ENCODE data around the gene LMBR1L.
"Not testable (repeated sequence)": the region's sequence is repeated elsewhere in the genome, so short reads cannot be mapped to it uniquely, and the experiment has no call there.

Gene LMBR1L

DNA sequence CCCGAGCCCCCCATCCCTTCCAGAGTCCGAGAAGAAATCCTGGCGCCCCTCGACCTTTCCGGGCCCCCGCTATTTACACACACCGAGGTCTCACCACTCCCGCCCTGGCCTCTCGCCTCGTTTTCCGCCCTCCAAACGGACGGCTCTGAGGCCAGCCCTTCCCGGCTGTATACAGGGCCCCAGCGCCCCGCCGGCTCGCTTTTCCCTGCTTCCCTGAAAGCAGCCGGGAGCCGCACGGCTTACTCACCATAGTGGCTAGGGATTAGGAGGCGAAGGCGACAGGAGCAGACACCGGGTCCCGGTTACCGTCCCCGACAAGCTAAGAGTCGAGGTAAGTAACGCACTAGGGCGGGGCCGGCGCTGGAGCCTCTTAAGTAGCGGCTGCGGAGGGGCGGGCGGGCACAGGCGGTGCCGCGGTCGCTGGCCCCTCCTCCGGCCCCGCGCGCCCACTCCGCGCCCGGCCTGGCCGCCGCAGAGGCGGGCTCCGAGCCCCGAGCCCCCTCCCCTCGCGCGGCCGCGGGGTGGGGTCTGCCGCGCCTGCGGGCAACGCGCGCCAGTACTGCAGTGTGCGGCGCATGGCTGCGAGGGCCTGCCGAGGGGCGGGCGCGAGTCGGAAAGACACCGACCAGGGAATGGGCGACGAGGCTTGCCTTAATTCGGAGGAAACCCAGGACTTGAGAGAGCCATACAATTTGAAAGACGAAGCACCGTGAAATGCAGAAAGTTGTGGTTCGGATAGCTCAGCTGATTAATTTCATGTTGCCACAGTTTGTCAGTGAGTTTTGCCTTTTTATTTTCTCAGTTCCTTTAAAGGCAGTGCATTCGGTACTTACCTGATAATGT is 20.6 kb upstream of the LMBR1L start, which contains the start of gene TUBA1B:
TSS of gene TUBA1B (minus strand) at position 345 of the 843 bp plus-strand sequence. CDS start at position 250, 95 bp downstream.
- DNase-seq (ENCODE audit: low spot score in 2 of 2) = peak; percentile 85 to 92
- in situ Hi-C loops (cut with MboI; ENCODE audit: low sequenced_read_pairs) = loop anchor here (10.0 kb wide), 1 partner anchor 104 kb away; no protein-coding TSS in a partner anchor
- H3K4me3 ChIP-seq = peak within 1 kb of the TSS; percentile 100
- H3K36me3 ChIP-seq (replicated peaks) = peaks cover 43% of the 10 kb centered on the region
- H3K9me3 ChIP-seq = no peaks in the 10 kb centered on the region
- H3K27me3 ChIP-seq (ENCODE audit: low read depth) = no peaks in the 10 kb centered on the region
- peaks cover 24% of the 10 kb centered on the region for H3K4me1 ChIP-seq

DNA sequence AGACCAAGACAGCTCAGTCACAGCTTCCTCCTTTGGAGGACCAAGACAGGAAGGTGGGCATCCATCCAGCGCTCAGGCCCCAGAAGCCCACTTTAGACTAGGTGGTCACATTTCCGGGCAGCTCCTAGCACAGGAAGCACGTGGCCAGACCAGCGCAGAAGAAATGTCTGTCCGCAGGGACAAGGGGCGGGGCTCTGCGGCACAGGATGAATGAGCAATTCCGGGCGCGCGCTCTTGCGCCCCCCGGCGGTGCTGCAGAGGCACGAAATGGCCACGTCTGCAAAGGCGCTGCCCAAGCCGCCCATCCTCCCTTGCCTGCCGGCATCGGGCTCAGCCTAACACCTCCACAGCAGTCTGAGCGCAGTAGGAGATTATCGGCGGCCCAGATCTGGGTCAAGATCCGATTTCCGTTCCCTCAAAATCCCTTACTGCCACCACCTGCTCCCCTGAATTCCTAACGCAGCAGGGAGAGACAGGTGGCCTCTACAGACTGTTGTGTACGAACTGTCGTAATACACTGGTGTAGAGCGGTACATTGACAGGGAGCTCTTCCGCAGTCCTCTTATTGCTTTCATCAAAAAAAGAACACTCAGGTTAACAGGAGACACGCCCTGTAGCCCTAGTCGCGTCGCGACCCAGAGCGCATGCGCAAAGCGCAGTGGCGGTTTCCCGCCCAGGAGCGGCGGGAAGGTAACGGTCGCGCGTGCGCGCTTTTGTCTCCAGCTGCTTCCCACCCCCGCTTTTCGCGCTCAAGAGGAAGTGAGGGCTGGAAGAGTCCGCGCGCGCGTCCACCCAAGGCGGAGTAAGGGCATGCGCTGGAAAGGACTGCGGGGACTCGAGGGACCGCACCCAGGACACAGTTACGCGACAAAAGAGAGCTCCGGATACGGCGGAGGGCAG is 19.8 kb upstream of the LMBR1L start:
- Histone ChIP-seq H3K4me1 (peaks cover 24% of the 10 kb centered on the region), H3K4me3 (peak overlapping the region; percentile 100), H3K36me3 (replicated peaks) (peaks cover 43% of the 10 kb centered on the region), H3K9me3 (no peaks in the 10 kb centered on the region), H3K27me3 (ENCODE audit: low read depth) (no peaks in the 10 kb centered on the region)
- in situ Hi-C loops (cut with MboI; ENCODE audit: low sequenced_read_pairs) = loop anchor here (10.0 kb wide), 1 partner anchor 104 kb away; no protein-coding TSS in a partner anchor
- peak; percentile 83 to 95 for DNase-seq (ENCODE audit: low spot score in 2 of 2)

DNA sequence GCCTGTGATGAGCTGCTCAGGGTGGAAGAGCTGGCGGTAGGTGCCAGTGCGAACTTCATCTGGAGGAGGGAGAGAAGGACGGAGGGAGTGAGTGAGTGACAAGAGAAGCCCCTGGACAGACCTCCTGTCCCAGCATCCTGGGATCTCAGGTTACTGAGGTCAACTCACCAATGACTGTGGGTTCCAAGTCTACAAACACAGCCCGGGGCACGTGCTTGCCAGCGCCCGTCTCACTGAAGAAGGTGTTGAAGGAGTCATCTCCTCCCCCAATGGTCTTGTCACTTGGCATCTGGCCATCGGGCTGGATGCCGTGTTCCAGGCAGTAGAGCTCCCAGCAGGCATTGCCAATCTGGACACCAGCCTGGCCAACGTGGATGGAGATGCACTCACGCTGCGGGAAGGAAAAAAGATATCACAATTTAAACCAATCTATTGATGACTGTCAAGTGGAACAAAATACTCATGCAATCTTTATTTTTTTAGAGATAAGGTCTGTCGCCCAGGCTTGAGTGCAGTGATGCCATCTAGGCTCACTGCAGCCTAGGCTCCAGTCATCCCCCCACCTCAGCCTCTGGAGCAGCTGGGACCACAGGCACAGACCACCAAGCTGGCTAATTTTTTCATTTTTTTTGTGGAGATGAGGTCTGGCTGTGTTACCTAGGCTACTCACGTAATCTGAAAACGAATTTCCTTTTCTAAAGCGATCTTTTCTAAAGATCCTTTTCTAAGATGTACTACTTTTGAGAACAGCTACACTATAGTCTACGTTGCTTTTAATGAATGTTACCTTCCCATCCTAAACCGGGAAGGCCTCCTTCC is 18.9 kb upstream of the LMBR1L start:
- in situ Hi-C loops (cut with MboI; ENCODE audit: low sequenced_read_pairs) = loop anchor here (10.0 kb wide), 1 partner anchor 105 kb away; no protein-coding TSS in a partner anchor

DNA sequence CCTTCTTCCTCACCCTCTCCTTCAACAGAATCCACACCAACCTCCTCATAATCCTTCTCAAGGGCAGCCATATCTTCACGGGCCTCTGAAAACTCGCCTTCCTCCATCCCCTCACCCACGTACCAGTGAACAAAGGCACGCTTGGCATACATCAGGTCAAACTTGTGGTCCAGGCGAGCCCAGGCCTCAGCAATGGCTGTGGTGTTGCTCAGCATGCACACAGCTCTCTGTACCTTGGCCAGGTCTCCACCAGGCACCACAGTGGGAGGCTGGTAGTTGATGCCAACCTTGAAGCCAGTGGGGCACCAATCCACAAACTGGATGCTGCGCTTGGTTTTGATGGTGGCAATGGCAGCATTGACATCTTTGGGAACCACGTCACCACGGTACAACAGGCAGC is 17.3 kb upstream of the LMBR1L start:
- H3K27me3 ChIP-seq (ENCODE audit: low read depth); in situ Hi-C loops (cut with MboI; ENCODE audit: low sequenced_read_pairs); H3K9me3 ChIP-seq; DNase-seq (ENCODE audit: low spot score in 2 of 2); H3K4me3 ChIP-seq: not testable (repeated sequence)
- Histone ChIP-seq H3K36me3 (replicated peaks) (peaks cover 43% of the 10 kb centered on the region), H3K4me1 (peaks cover 16% of the 10 kb centered on the region)

More for the DNA sequence above, 18.9 kb upstream of the LMBR1L start:
- DNase-seq (ENCODE audit: low spot score in 2 of 2) = no peak
- H3K4me3 ChIP-seq = peak overlapping the region; percentile 100
- H3K36me3 ChIP-seq (replicated peaks) = peaks cover 43% of the 10 kb centered on the region
- H3K9me3 ChIP-seq = no peaks in the 10 kb centered on the region
- no peaks in the 10 kb centered on the region for H3K27me3 ChIP-seq (ENCODE audit: low read depth)
- peaks cover 24% of the 10 kb centered on the region for H3K4me1 ChIP-seq

DNA sequence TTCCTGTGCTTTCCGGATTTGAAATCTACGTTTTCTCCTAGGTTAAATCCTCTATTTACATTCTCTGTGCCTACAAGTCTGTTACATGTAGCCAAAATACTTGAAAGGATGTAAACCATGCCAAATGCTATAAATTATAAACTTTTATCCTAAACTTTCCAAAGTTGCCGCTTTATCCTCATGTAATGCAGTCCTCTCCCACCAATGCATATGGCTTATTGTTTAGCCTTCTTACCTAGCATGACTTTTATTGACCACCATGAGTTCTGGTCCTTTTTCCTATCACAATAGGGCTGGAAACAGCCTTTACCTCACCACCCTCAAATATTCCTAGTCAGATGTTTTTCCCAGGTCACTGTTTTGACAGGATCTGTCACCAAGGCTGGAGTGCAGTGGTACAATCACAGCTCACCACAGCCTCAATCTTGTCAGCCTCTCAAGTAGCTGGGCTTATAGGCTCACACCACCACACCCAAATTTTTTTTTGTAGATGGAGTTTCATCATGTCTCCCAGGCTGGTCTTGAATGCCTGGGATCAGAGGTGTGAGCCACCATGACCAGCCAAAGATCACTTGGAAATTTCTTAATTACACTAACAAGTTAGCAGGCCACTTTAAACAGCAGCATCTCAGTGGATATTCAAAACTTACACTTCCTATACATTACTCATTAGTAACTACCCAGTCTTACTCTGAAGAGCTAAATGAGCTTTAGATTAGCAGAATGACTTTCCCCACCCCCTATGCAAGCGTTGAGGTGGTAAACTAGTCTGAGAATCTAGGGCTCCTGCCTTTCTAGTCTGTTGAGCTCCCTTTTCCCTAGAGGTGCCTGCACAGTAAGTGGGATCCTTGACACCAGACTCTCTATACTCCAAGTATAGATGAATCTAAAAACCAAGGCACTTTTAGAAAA is 16.5 kb upstream of the LMBR1L start:
- Histone ChIP-seq H3K36me3 (replicated peaks) (peaks cover 43% of the 10 kb centered on the region), H3K27me3 (ENCODE audit: low read depth) (no peaks in the 10 kb centered on the region), H3K4me3 (no peak overlapping the region), H3K4me1 (peaks cover 12% of the 10 kb centered on the region), H3K9me3 (no peaks in the 10 kb centered on the region)
- in situ Hi-C loops (cut with MboI; ENCODE audit: low sequenced_read_pairs) = no loop called here
- DNase-seq (ENCODE audit: low spot score in 2 of 2) = peak in 1 of 2 experiments; percentile 24

DNA sequence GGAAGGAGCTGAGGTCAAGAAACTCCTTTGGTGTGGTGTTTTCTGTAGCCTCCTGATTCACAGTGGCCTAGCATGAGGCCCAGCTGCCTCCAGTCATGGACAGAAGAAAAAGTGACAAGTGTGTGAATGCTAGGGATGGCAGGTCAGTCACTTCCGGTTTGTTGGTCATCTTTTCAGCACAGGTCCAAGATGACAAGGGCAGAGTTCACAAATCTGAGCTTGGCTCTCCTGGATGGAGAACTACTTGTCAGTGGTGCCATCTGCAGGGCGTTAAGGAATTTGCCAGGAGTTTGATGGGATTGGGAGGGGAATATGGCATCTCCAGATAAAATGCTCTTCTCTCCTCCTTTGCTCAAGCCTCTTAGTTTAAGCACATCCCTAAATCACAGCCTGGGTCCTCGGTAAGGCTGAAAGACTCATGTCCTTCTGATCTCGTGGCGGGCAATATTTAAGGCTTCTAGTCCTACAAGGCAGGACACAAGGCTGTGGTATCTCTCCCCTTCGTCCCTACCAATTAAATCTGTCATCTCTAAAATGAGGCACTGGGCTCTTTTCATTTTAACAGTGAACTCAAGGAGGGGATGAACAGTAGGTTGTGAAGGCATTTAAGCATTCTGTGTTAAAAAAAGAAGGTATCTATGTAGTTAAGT is 10.5 kb upstream of the LMBR1L start:
- Histone ChIP-seq H3K27me3 (ENCODE audit: low read depth) (no peaks in the 10 kb centered on the region), H3K9me3 (no peaks in the 10 kb centered on the region), H3K4me3 (no peak overlapping the region), H3K36me3 (replicated peaks) (no peaks in the 10 kb centered on the region), H3K4me1 (no peaks in the 10 kb centered on the region)
- in situ Hi-C loops (cut with MboI; ENCODE audit: low sequenced_read_pairs) = no loop called here
- DNase-seq (ENCODE audit: low spot score in 2 of 2) = peak in 1 of 2 experiments; percentile 52

DNA sequence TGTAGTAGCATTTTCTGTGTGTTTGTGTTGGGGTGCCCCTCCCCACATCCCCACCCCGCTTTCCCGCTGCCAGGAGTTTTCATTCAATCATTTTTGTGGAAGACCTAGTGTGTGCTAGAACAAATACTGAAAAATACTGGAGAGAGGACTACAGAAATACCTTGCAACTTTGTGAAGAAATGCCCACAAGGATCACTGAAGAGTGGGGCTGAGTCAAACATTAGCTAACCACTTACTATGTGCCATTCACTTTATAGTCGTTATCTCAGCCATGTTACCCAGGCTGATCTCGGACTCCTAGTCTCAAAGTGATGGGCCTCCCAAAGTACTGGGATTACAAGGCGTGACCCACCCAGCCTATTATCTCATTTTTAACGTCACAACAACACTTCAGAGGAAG is 559 bp upstream of the LMBR1L start:
- DNase-seq (ENCODE audit: low spot score in 2 of 2) = no peak
- no peaks in the 10 kb centered on the region for H3K36me3 ChIP-seq (replicated peaks)
- in situ Hi-C loops (cut with MboI; ENCODE audit: low sequenced_read_pairs) = no loop called here
- H3K4me3 ChIP-seq = peak overlapping the region; percentile 78
- no peaks in the 10 kb centered on the region for H3K27me3 ChIP-seq (ENCODE audit: low read depth)
- peaks cover 4% of the 10 kb centered on the region for H3K4me1 ChIP-seq
- H3K9me3 ChIP-seq = no peaks in the 10 kb centered on the region

DNA sequence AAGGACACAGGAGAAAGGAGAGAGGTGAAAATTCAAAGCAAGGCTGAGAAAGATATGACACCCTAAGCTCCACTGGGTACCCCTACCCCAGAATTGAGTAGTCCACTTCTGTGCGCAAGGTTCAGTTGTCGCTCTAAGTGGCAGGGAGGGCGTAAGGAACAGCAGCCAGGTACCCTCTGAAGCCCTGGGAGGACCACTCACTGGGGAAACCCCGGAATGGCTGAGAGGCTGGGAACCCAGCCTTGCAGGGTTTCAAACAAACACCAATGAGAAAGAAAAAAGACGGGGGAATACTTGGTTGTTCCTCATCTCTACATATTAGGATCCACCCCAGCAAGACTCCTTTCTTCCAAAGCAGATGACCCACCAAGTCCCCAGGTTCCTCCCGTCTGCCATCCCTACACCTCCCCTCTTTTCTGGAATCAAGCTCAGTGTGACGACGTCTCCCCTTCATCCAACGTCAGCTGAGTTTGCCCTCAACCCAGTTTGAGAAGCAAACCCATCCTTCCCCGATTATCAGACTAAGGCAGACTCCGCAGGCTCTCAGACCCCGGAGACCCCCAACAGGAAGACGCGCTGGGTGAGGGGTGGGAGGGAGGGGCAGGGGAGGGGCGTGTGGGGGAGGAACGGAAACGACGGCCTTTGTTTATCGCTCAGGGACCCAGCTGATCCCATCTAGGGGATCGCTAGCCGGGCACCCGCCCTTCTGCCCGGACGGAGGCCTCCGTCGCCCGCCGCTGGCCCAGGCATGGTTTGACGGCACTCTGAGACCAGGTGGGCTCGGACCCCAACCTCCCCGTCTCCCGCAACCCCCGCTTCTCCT is 795 bp downstream of the LMBR1L start:
- Histone ChIP-seq H3K4me1 (peaks cover 4% of the 10 kb centered on the region), H3K9me3 (no peaks in the 10 kb centered on the region), H3K36me3 (replicated peaks) (no peaks in the 10 kb centered on the region), H3K27me3 (ENCODE audit: low read depth) (no peaks in the 10 kb centered on the region), H3K4me3 (peak overlapping the region; percentile 78)
- peak in 1 of 2 experiments; percentile 36 for DNase-seq (ENCODE audit: low spot score in 2 of 2)
- in situ Hi-C loops (cut with MboI; ENCODE audit: low sequenced_read_pairs) = no loop called here

DNA sequence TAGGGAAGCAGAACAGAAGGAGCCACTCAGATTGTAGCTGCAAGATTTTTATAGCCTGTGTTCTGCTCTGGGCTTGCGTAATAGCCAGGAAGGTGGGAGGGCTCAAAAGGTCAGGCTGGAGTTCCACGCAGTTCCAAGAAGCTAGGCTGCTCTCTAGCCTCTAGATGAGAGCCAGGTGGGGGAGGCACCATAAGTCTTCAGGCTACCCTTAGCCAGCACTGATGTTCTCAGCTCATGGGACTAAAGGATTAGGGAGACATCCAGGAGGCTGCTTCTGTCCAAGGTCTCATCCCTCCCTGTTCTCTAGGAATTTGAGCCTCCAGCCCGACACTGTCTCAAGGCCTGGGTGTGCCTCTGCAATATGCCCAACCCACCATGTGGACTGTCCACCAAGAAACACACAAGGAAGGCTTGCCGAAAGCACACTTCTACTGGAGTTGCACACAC is 1.7 kb downstream of the LMBR1L start:
- H3K27me3 ChIP-seq (ENCODE audit: low read depth) = no peaks in the 10 kb centered on the region
- no peak for DNase-seq (ENCODE audit: low spot score in 2 of 2)
- in situ Hi-C loops (cut with MboI; ENCODE audit: low sequenced_read_pairs) = no loop called here
- no peaks in the 10 kb centered on the region; the same call in 1 of the 2 replicates for H3K36me3 ChIP-seq (replicated peaks)
- peak overlapping the region; percentile 78; the same call in 1 of the 2 replicates for H3K4me3 ChIP-seq
- H3K4me1 ChIP-seq = peaks cover 4% of the 10 kb centered on the region
- H3K9me3 ChIP-seq = no peaks in the 10 kb centered on the region

DNA sequence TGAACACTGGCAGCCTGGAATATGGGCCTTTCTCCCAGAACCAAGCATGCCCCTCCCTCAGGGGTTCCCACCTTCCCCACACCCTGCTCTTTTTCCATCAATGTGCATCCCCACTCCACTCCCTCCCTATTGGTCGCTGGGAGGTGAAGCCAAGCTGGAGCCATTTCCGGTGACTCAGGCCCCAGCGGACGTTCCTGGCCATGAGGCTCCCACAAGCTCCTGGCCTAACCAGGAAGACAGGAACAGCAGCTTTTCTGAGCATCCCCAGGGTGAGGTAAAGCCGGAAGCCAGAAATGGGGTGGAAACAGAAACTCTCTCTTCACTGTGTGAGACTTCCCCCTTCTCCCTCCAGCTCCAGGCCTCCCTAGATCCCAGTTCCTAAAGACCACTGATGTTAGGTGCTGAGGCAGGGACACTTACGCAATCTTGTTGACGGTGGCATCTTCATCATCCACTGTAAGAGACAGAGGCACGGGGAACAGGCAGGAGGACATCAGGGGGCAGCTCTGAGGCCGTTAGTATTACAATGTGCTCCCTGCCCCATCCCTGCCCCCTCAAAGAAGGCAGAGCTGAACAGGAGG is 5.1 kb downstream of the LMBR1L start:
- no peak overlapping the region for H3K4me3 ChIP-seq
- H3K36me3 ChIP-seq (replicated peaks) = peaks cover 10% of the 10 kb centered on the region
- in situ Hi-C loops (cut with MboI; ENCODE audit: low sequenced_read_pairs) = no loop called here
- no peaks in the 10 kb centered on the region for H3K27me3 ChIP-seq (ENCODE audit: low read depth)
- H3K9me3 ChIP-seq = no peaks in the 10 kb centered on the region
- H3K4me1 ChIP-seq = no peaks in the 10 kb centered on the region; the same call in 1 of the 2 replicates
- DNase-seq (ENCODE audit: low spot score in 2 of 2) = no peak

DNA sequence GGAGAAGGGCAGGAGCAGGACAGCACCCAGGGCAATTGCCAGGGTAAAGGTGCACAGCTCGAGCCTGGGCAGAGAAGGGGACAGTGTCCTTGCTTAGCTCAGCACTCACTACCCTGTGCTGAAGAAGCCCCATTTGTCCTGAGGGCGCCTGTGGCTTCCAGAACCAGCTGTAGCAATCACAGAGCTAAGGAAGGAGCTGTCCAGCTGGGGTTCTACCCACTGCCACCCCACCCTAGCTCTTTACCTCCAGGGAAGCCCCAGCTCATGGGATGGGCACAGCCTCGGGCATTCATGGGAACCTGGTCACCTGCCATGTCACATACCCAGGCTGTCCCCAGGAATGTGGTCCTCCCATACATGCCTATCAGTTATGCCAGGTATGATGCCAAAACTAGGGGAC is 5.8 kb downstream of the LMBR1L start:
- Histone ChIP-seq H3K4me3 (no peak overlapping the region), H3K9me3 (no peaks in the 10 kb centered on the region), H3K4me1 (no peaks in the 10 kb centered on the region; the same call in 1 of the 2 replicates), H3K36me3 (replicated peaks) (peaks cover 15% of the 10 kb centered on the region), H3K27me3 (ENCODE audit: low read depth) (no peaks in the 10 kb centered on the region)
- in situ Hi-C loops (cut with MboI; ENCODE audit: low sequenced_read_pairs) = no loop called here
- DNase-seq (ENCODE audit: low spot score in 2 of 2) = no peak

Measured in HAP-1 (cell line).